HG03159 (cell line): ENCODE measurements around the gene SAP30BP.
A peak's percentile ranks its signal among the peaks of the same experiment; 100 is the strongest.

Source experiments
- ATAC-seq: cut with Tn5 transposase; IDR thresholded peaks from one replicate; pipeline ENCODE4 v1.9.1; 2021; ENCODE audit warnings: mild to moderate bottlenecking, moderate library complexity; ENCODE audit not compliant: unreplicated experiment

The SAP30BP gene

GRCh38 chr17:75646638-75646992 is 20.5 kb upstream of the SAP30BP start:
- ATAC-seq: no peak

GRCh38 chr17:75647061-75647460 is 20.1 kb upstream of the SAP30BP start:
- ATAC-seq: no peak

- no peak for ATAC-seq
These were observed 19.2 kb upstream of the SAP30BP start for GRCh38 chr17:75647921-75648320.

- no peak for ATAC-seq
These were observed 17.5 kb upstream of the SAP30BP start for GRCh38 chr17:75649687-75650086.

- ATAC-seq: no peak
These were observed 16.3 kb upstream of the SAP30BP start for GRCh38 chr17:75650874-75651273.

GRCh38 chr17:75652341-75652740 is 14.8 kb upstream of the SAP30BP start:
- ATAC-seq: no peak

- ATAC-seq: no peak
These were observed 14.1 kb upstream of the SAP30BP start for GRCh38 chr17:75652934-75653549.

- ATAC-seq: no peak
These were observed 13.0 kb upstream of the SAP30BP start for GRCh38 chr17:75654176-75654575.

GRCh38 chr17:75658237-75658636 is 8.9 kb upstream of the SAP30BP start:
- ATAC-seq: no peak

GRCh38 chr17:75661531-75661930 is 5.6 kb upstream of the SAP30BP start:
- no peak for ATAC-seq

- no peak for ATAC-seq
These were observed 4.6 kb upstream of the SAP30BP start for GRCh38 chr17:75662511-75662910.

GRCh38 chr17:75664099-75664549 is 3.0 kb upstream of the SAP30BP start:
- peak; percentile 72 for ATAC-seq

- ATAC-seq: no peak
These were observed 1.2 kb upstream of the SAP30BP start for GRCh38 chr17:75665981-75666380.

- ATAC-seq: no peak
These were observed 687 bp downstream of the SAP30BP start for GRCh38 chr17:75667825-75668224.

- ATAC-seq: no peak
These were observed 1.4 kb downstream of the SAP30BP start for GRCh38 chr17:75668489-75668888.

GRCh38 chr17:75670868-75671267 is 3.7 kb downstream of the SAP30BP start:
- ATAC-seq: no peak

GRCh38 chr17:75672011-75672410 is 4.9 kb downstream of the SAP30BP start:
- no peak for ATAC-seq

GRCh38 chr17:75673487-75673886 is 6.3 kb downstream of the SAP30BP start:
- no peak for ATAC-seq

GRCh38 chr17:75676461-75676860 is 9.3 kb downstream of the SAP30BP start:
- no peak for ATAC-seq

- ATAC-seq: no peak
These were observed 12.6 kb downstream of the SAP30BP start for GRCh38 chr17:75679706-75680211.

- no peak for ATAC-seq
These were observed 13.3 kb downstream of the SAP30BP start for GRCh38 chr17:75680431-75680830.

GRCh38 chr17:75681289-75681688 is 14.2 kb downstream of the SAP30BP start:
- ATAC-seq: no peak

- no peak for ATAC-seq
These were observed 16.4 kb downstream of the SAP30BP start for GRCh38 chr17:75683583-75683982.
